AG09319 (cell line): ENCODE results near the gene RAB4A.

Experiments
- DNase-seq: peaks from one replicate; pipeline ENCODE4 v3.0.0-alpha.2; 2010; ENCODE audit warnings: low read depth; ENCODE audit errors: extremely low read depth
- TF ChIP-seq, protein P1 (sequence below): IDR thresholded peaks from 2 replicates; pipeline ENCODE4 v1.5.1; 2011; ENCODE audit warnings: low read depth, mild to moderate bottlenecking, inconsistent platforms, low read length, moderate library complexity

The RAB4A gene

DNA sequence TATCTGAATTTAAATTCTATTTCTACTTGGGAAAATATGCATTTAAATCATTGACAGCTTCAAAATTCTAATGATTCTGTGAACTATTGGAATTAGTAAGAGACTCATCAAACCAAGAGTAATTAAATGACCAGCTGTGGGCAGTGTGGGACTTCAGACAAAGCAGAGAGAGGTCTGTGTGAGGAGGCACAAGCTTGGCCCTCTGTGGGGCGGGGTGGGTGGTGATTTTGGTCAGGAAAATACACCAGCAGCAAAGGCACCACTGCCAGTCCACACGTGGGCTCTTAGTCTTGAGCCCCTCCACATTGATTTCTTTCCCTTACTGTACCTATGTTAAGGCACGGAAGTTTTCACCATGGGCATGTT is 39.2 kb upstream of the RAB4A start:
- TF ChIP-seq, protein P1, sequence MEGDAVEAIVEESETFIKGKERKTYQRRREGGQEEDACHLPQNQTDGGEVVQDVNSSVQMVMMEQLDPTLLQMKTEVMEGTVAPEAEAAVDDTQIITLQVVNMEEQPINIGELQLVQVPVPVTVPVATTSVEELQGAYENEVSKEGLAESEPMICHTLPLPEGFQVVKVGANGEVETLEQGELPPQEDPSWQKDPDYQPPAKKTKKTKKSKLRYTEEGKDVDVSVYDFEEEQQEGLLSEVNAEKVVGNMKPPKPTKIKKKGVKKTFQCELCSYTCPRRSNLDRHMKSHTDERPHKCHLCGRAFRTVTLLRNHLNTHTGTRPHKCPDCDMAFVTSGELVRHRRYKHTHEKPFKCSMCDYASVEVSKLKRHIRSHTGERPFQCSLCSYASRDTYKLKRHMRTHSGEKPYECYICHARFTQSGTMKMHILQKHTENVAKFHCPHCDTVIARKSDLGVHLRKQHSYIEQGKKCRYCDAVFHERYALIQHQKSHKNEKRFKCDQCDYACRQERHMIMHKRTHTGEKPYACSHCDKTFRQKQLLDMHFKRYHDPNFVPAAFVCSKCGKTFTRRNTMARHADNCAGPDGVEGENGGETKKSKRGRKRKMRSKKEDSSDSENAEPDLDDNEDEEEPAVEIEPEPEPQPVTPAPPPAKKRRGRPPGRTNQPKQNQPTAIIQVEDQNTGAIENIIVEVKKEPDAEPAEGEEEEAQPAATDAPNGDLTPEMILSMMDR = no peak
- no peak for DNase-seq

DNA sequence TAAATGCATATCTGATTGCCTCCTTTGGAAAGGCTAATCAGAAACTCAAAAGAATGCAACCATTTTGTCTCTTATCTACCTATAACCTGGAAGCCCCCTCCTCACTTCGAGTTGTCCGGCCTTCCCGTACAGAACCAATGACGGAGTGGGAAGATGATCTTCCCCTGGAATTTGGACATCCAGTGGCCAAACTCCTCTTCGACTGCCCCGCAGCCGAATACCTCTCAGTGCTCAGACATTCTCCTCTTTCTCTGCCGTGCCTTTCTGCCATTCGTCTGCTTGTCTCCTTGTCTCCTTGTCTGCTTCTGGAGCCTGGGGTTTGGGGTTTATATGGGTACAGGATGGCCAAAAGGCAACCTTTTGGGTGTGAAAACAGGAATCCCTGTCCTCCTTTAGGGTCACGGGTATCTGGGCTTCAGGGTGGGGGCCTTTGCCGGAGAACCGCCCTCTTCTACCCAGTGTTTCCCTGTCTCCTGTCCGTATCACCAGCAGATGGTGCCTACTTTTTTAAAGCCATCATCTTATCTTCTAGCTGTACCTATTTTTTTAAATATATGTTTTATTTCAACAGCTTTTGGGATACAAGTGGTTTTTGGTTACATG is 35.9 kb upstream of the RAB4A start:
- no peak for DNase-seq
- TF ChIP-seq, protein P1 = no peak

DNA sequence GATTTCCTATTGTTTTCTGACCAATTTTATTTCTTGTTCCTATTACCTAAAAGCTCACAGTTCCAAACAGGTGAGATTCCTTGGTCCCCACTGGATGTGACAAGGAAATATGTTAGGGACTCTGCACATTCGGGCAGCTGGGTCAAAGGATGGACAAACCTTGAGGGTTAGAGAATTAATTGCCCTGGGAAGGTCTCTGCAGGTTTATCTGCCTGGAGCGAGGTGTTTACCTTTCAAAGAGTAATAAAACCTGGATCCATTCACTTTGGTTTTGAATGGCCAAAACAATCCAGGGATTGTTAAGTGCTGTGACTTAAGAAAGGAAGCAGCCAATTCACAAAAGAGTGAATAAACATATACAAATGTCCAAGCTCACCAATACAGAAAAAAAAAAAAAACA is 33.6 kb upstream of the RAB4A start:
- DNase-seq = no peak
- TF ChIP-seq, protein P1 = no peak

DNA sequence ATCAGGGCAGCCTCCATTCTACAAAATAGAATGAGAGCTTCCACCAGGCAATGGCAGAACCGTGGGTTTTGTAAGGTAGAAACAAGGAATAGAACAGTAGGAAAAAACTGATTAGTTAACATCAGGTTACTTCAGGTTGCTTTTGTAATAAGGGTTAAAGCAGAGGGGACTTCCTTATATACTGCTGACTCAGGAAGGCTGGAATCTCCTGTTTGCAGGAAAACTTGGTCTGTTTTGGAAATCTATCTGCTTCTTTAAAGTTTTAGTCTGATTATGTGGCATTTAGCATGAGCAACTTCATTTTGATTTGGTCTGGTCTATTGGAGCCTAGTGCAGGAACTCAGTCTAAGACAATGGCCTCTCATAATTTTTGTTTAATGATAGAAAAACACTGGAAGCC is 32.7 kb upstream of the RAB4A start:
- no peak for DNase-seq
- TF ChIP-seq, protein P1 = no peak

DNA sequence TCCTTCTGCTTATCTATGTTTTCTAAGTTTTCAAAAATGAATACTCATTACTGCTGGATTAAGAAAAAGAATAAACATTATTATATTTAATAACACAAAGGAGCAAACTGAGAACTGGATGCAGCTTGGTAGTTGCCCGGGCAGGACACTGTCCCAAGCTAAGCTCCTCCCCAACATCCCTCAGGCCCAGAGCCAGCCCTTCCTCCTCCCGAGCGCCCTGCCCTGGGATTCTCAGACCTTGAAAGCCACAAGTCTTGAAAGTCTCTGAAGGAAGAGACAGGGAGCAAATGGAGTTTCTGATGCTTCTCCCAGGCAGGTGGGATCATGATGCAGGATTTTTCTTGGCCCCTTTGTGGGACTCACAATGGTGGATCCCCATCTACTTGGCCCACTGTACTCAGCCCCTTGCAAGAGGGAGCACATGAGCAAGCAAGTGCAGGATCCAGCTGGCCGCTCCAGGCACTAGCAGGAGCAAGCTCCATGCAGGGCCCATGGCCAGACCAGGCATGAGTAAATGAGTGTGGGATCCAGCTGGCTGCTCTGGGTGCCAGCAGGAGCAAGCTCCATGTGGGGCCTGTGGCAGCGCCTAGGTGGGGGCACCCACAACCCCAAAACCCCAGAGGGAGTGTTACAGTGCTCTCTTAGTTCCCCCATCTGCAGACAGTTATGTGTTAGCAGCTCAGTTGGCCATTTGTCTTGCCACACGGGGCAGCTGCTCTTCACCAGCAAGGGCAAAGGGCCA is 32.1 kb upstream of the RAB4A start:
- TF ChIP-seq, protein P1 = no peak
- no peak for DNase-seq

DNA sequence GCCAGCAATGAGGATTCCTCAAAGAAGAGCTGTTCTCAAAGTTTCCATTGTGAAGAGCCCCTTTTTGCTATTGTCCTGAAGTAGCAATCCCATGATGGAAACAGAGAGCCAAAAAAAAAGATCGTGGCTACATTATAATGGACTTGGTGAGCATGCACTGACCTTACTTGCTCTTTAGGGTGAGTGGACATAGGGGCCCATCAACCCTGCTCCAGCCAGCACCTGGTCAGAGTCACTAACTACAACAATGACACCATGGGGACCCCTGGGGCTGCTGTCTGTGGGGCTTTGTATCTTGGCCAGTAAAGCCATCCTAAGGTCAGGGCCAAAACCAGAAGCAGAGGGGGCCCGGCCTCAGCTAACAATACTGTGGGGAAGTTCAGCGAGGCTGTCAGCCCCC is 30.4 kb upstream of the RAB4A start:
- TF ChIP-seq, protein P1 = no peak
- no peak for DNase-seq

DNA sequence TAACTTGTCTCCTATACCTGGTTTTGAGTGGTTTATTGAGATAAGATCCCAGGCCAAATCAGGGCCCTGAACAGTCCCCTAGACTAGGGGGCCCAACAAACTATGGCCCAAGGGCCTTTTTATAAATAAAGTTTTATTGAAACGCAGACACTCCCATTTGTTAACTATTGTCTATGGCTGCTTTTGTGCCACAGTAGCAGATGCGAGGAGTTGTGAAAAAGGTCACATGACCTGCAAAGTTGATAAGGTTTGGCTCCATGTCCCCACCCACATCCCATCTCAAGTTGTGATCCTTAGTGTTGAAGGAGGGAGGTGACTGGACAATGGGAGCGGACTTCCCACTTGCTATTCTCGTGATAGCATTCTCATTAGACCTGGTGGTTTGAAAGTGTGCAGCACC is 29.5 kb upstream of the RAB4A start:
- TF ChIP-seq, protein P1 = no peak
- DNase-seq = no peak
